Measurements from ENCODE around the gene PERM1.
"Not testable (repeated sequence)": the region's sequence is repeated elsewhere in the genome, so short reads cannot be mapped to it uniquely, and the experiment has no call there.

PERM1 gene

GRCh38 chr1:980137-980571 lies 1.7 kb downstream of the PERM1 start:
- DNase-seq (ENCODE audit: low read depth, low spot score), result no peak
- no peak overlapping the region for H3K27ac ChIP-seq

- no peak overlapping the region for H3K27ac ChIP-seq
- no peak for DNase-seq (ENCODE audit: low read depth, low spot score)
Observed at GRCh38 chr1:979744-980072, 2.2 kb downstream of the PERM1 start.

GRCh38 chr1:978835-979743 lies 2.8 kb downstream of the PERM1 start:
- no peak for DNase-seq (ENCODE audit: low read depth, low spot score)
- H3K27ac ChIP-seq, result no peak overlapping the region

- H3K27ac ChIP-seq, result no peak overlapping the region
- DNase-seq (ENCODE audit: low read depth, low spot score), result no peak
Observed at GRCh38 chr1:978069-978834, 3.6 kb downstream of the PERM1 start.

GRCh38 chr1:976791-977190 lies 5.1 kb downstream of the PERM1 start:
- DNase-seq (ENCODE audit: low read depth, low spot score); H3K27ac ChIP-seq: not testable (repeated sequence)

- H3K27ac ChIP-seq, result peak overlapping the region; percentile 57
- no peak for DNase-seq (ENCODE audit: low read depth, low spot score)
Observed at GRCh38 chr1:975896-976683, 5.8 kb downstream of the PERM1 start.

GRCh38 chr1:975365-975764 lies 6.5 kb downstream of the PERM1 start:
- DNase-seq (ENCODE audit: low read depth, low spot score), result no peak
- peak overlapping the region; percentile 57 for H3K27ac ChIP-seq

GRCh38 chr1:974687-975328 lies 7.1 kb downstream of the PERM1 start:
- no peak overlapping the region for H3K27ac ChIP-seq
- DNase-seq (ENCODE audit: low read depth, low spot score), result no peak

GRCh38 chr1:974293-974640 lies 7.6 kb downstream of the PERM1 start:
- DNase-seq (ENCODE audit: low read depth, low spot score), result no peak
- no peak overlapping the region for H3K27ac ChIP-seq

- no peak for DNase-seq (ENCODE audit: low read depth, low spot score)
- no peak overlapping the region for H3K27ac ChIP-seq
Observed at GRCh38 chr1:973459-974292, 8.2 kb downstream of the PERM1 start.

GRCh38 chr1:972726-973458 lies 9.0 kb downstream of the PERM1 start:
- DNase-seq (ENCODE audit: low read depth, low spot score), result no peak
- no peak overlapping the region for H3K27ac ChIP-seq

- DNase-seq (ENCODE audit: low read depth, low spot score), result no peak
- no peak overlapping the region for H3K27ac ChIP-seq
Observed at GRCh38 chr1:971751-972506, 10.0 kb downstream of the PERM1 start.

GRCh38 chr1:970973-971730 lies 10.7 kb downstream of the PERM1 start:
- no peak overlapping the region for H3K27ac ChIP-seq
- DNase-seq (ENCODE audit: low read depth, low spot score), result no peak

- H3K27ac ChIP-seq, result no peak overlapping the region
- DNase-seq (ENCODE audit: low read depth, low spot score), result no peak
Observed at GRCh38 chr1:970242-970972, 11.5 kb downstream of the PERM1 start.

- H3K27ac ChIP-seq, result no peak overlapping the region
- DNase-seq (ENCODE audit: low read depth, low spot score), result no peak
Observed at GRCh38 chr1:969260-969855, 12.5 kb downstream of the PERM1 start.

Measured in epithelial cell of prostate (primary cell).